Prostate gland (tissue), 2 donors: ENCODE data around the gene GABRD. TPM values are rescaled to one million over a fixed set of nuclear protein-coding genes. Genes with fewer than 3 reads are reported as not detected.

Experiments
- DNase-seq: peaks from one replicate; pipeline ENCODE4 v3.0.0-alpha.2; 2019; ENCODE audit warnings: low spot score
- H3K27ac ChIP-seq, 2 donors: fragments of 200-600 bp; sonication (generic); 2 replicates each; pipeline ENCODE4 v1.5.1; 2017 to 2019
- H3K27me3 ChIP-seq: fragments of 200-600 bp; sonication (generic); replicated peaks from 2 replicates; pipeline ENCODE4 v1.5.1; 2019; ENCODE audit not compliant: insufficient read depth
- H3K36me3 ChIP-seq, 2 donors: fragments of 200-600 bp; sonication (generic); 1 replicate in 1 of 2; 2 replicates in 1 of 2; pipeline versions ENCODE4 v1.5.1 to v1.8.1; 2017 to 2019
- H3K4me1 ChIP-seq: fragments of 200-600 bp; sonication (generic); replicated peaks from 2 replicates; pipeline ENCODE4 v1.5.1; 2019
- H3K4me3 ChIP-seq, 2 donors: fragments of 200-600 bp; sonication (generic); 2 replicates each; pipeline ENCODE4 v1.5.1; 2017 to 2019
- H3K9me3 ChIP-seq: fragments of 200-600 bp; sonication (generic); 2 replicates; pipeline ENCODE4 v1.5.1; 2017
- CTCF ChIP-seq, 4 experiments: fragments of 200-600 bp in 2 of 4; fragments of 450-650 bp in 2 of 4; sonication (generic) in 2 of 4; IDR thresholded peaks; 1 replicate in 3 of 4; 2 replicates in 1 of 4; pipeline ENCODE4 v1.5.1; 2016 to 2019; ENCODE audit warnings: antibody characterized with exemption in 4 of 4, mild to moderate bottlenecking in 2 of 4, moderate library complexity in 2 of 4
- POLR2A ChIP-seq: fragments of 450-650 bp; IDR thresholded peaks from one replicate; pipeline ENCODE4 v1.6.1; 2016; ENCODE audit warnings: antibody characterized with exemption, mild to moderate bottlenecking
- POLR2AphosphoS5 ChIP-seq: sonication (generic); formaldehyde crosslinking; IDR thresholded peaks from one replicate; pipeline ENCODE4 v1.6.1; 2017; ENCODE audit warnings: antibody characterized with exemption
- WGBS: methylation state at CpG from one replicate; pipeline ENCODE4 v1.1.5; 2018; 5-methylcytosine and 5-hydroxymethylcytosine counted together
- intact Hi-C: fragments of 100-400 bp; cut with DNase I; formaldehyde crosslinking; loops from one replicate; pipeline ENCODE4 v1.14.2; 2022
- total RNA-seq, 2 donors: library from RNA; depleted of rRNA; stranded (reverse); fragments of >200 nt; gene quantifications; one replicate each; pipeline ENCODE4 v1.1.0, GENCODE V29; 2016

The GABRD gene
- total RNA-seq, 2 donors from 2014 or later, result 0.32 to 7.6 TPM

GRCh38 chr1:2020310-2020655, 1.1 kb downstream of the GABRD start:
- Histone ChIP-seq H3K27ac (no peak overlapping the region), H3K36me3 (no peaks in the 10 kb centered on the region), H3K27me3 (peaks cover 26% of the 10 kb centered on the region), H3K4me1 (no peaks in the 10 kb centered on the region), H3K9me3 (no peaks in the 10 kb centered on the region), H3K4me3 (no peak overlapping the region)
- TF ChIP-seq CTCF (IDR thresholded peaks at IDR 0.05), result no peak
- TF ChIP-seq POLR2AphosphoS5, result no peak
- TF ChIP-seq POLR2A, result no peak
- intact Hi-C loops, result no loop called here
- 78% methylated on average over 11 of the region's 11 CpGs for WGBS
- DNase-seq, result no peak

- intact Hi-C loops, result no loop called here
- peaks cover 26% of the 10 kb centered on the region for H3K27me3 ChIP-seq
- 75% methylated on average over 22 of the region's 25 CpGs for whole genome bisulfite sequencing
Observed at GRCh38 chr1:2021550-2021949, 2.4 kb downstream of the GABRD start.

GRCh38 chr1:2022063-2022770, 3.1 kb downstream of the GABRD start:
- Histone ChIP-seq H3K4me3 (no peak overlapping the region), H3K36me3 (no peaks in the 10 kb centered on the region), H3K9me3 (no peaks in the 10 kb centered on the region), H3K27ac (no peak overlapping the region), H3K27me3 (peaks cover 26% of the 10 kb centered on the region), H3K4me1 (no peaks in the 10 kb centered on the region)
- TF ChIP-seq POLR2AphosphoS5, result no peak
- DNase-seq, result no peak
- 73% methylated on average over 21 of the region's 21 CpGs for WGBS
- intact Hi-C loops, result no loop called here

More at GRCh38 chr1:2021550-2021949, 2.4 kb downstream of the GABRD start:
- no peak for DNase-seq
- no peak overlapping the region for H3K27ac ChIP-seq
- no peak for TF ChIP-seq POLR2AphosphoS5
- TF ChIP-seq CTCF (IDR thresholded peaks at IDR 0.05), result no peak
- TF ChIP-seq POLR2A, result no peak
- no peaks in the 10 kb centered on the region for H3K9me3 ChIP-seq
- H3K4me3 ChIP-seq, result no peak overlapping the region
- H3K4me1 ChIP-seq, result no peaks in the 10 kb centered on the region
- H3K36me3 ChIP-seq, result no peaks in the 10 kb centered on the region

GRCh38 chr1:2023187-2023586, 4.0 kb downstream of the GABRD start:
- peaks cover 26% of the 10 kb centered on the region for H3K27me3 ChIP-seq
- intact Hi-C loops, result no loop called here
- DNase-seq, result no peak

GRCh38 chr1:2024451-2024850, 5.3 kb downstream of the GABRD start:
- no peaks in the 10 kb centered on the region for H3K4me1 ChIP-seq
- TF ChIP-seq POLR2A (no peak), POLR2AphosphoS5 (no peak), CTCF (IDR thresholded peaks at IDR 0.05) (no peak)
- 89% methylated on average over 10 of the region's 10 CpGs for WGBS
- no peaks in the 10 kb centered on the region for H3K9me3 ChIP-seq
- H3K27ac ChIP-seq, result no peak overlapping the region
- intact Hi-C loops, result no loop called here
- H3K27me3 ChIP-seq, result peaks cover 26% of the 10 kb centered on the region
- DNase-seq, result no peak
- H3K4me3 ChIP-seq, result no peak overlapping the region
- H3K36me3 ChIP-seq, result no peaks in the 10 kb centered on the region

More at GRCh38 chr1:2023187-2023586, 4.0 kb downstream of the GABRD start:
- Histone ChIP-seq H3K36me3 (no peaks in the 10 kb centered on the region), H3K4me1 (no peaks in the 10 kb centered on the region), H3K4me3 (no peak overlapping the region), H3K9me3 (no peaks in the 10 kb centered on the region), H3K27ac (no peak overlapping the region)
- 81% methylated on average over 8 of the region's 9 CpGs for WGBS
- TF ChIP-seq CTCF (IDR thresholded peaks at IDR 0.05), result no peak
- TF ChIP-seq POLR2A, result no peak
- TF ChIP-seq POLR2AphosphoS5, result no peak
